ENCODE measurements around the gene RNF213. TPM values are rescaled to one million over a fixed set of nuclear protein-coding genes. Genes with fewer than 3 reads are reported as not detected.

The RNF213 gene
- polyA plus RNA-seq, 1 of the 3 experiments (the other 2 are of a cell fraction): 57.5 TPM

DNA sequence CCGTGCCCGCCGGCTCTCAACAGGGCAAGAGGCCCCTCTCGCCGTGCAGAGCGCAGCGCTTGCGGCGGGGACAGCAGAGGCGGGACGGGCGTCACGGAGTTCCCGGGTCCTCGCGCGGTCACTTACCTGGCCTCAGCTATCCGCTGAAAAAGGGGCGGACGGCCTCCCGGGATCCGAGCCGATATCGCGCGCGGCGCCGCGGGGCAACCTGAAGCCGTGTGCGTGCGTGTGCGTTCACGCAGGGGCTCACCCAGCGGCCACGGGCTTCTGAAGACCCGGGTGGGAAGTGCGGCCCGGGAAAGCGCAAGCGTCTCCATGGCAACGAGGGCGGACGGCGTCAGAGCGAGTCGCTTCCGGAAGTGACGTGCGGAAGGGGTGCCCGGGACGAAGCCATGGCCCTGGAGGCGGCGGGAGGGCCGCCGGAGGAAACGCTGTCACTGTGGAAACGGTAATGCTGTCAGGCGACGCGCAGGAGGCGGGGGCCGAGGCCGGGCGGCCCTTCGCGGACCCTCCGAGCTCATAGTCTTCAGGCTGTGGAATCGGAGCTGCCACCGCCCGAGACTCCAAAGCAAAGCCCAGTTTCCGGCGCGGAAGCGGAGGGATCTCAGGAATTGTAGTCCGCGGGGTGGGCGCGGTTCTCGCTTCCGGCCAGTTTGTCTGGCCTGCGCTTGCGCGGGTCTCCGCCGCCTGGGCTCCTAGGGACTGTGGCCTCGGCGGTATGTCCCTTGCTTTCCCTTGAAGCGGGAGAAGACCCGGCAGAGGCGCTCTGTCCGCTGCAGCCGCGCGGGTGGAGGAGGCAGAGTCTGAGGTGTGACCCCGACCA, 154.4 kb downstream of the RNF213 start, which contains the start of gene ENDOV (continued):
- peak; percentile 86 for TF ChIP-seq MXI1 (IDR thresholded peaks at IDR 0.05; ENCODE audit: low read depth, low read length)
- TF ChIP-seq NRF1 (IDR thresholded peaks at IDR 0.05; ENCODE audit: low read depth, low read length): peak; percentile 98
- TF ChIP-seq SMC3 (IDR thresholded peaks at IDR 0.05; ENCODE audit: low read depth, low read length): no peak
- peak; percentile 84 for TF ChIP-seq MAX (IDR thresholded peaks at IDR 0.05; ENCODE audit: low read depth)
- TF ChIP-seq SIN3A (IDR thresholded peaks at IDR 0.05; ENCODE audit: borderline replicate concordance, low read depth, low read length): peak; percentile 72; the same call in 1 of the 2 replicates
- peak; percentile 74 for TF ChIP-seq PBX3 (IDR thresholded peaks at IDR 0.05)
- TF ChIP-seq TEAD4 (IDR thresholded peaks at IDR 0.05; ENCODE audit: borderline replicate concordance, insufficient read depth): no peak
- TF ChIP-seq FOXJ3 (CRISPR knock-in tag; IDR thresholded peaks at IDR 0.05): peak; percentile 60
- no peak for TF ChIP-seq ZBTB33 (IDR thresholded peaks at IDR 0.05; ENCODE audit: borderline replicate concordance, low read depth)

- no peak for DNase-seq
- Histone ChIP-seq H3K4me1 (ENCODE audit: control insufficient read depth in 1 of 2, insufficient read depth in 2 of 2, low read depth in 1 of 2, low read length in 1 of 2) (peaks cover 5 to 25% of the 10 kb centered on the region in 2 experiments; a peak in 2 of 4 replicates), H2AFZ (ENCODE audit: low read depth) (peak overlapping the region; percentile 80), H3K9ac (peak overlapping the region; percentile 98), H3K4me3 (ENCODE audit: low read depth in 2 of 2, low read length in 1 of 2) (peak overlapping the region; percentile 98 to 99), H3K4me2 (peak overlapping the region; percentile 94), H3K9me2 (no peaks in the 10 kb centered on the region), H3K27ac (ENCODE audit: low read depth in 2 of 2, low read length in 1 of 2) (peak overlapping the region; percentile 99), H3K79me2 (ENCODE audit: insufficient read depth) (peaks cover 48% of the 10 kb centered on the region), H3K9me3 (no peaks in the 10 kb centered on the region), H3K36me3 (replicated peaks in 1 of 2; ENCODE audit: control insufficient read depth in 1 of 2, insufficient read depth in 2 of 2, low read length in 1 of 2) (peaks cover 25 to 28% of the 10 kb centered on the region in 2 experiments), H4K20me1 (ENCODE audit: insufficient read depth) (peaks cover 31% of the 10 kb centered on the region), H3F3A (replicated peaks; ENCODE audit: insufficient read depth) (peaks cover 5% of the 10 kb centered on the region), H3K27me3 (ENCODE audit: insufficient read depth) (no peaks in the 10 kb centered on the region)
- POLR2A ChIA-PET: interaction anchor here (1.2 to 2.3 kb wide), 3 partner anchors 9 to 39 kb away, joined by 5 to 8 read pairs (median 7); no protein-coding TSS in a partner anchor
- CTCF ChIA-PET: interaction anchor here (1.1 to 6.5 kb wide), 7 partner anchors 10 to 566 kb away, joined by 3 to 47 read pairs (median 4); no protein-coding TSS in a partner anchor
- TF ChIP-seq MXI1 (IDR thresholded peaks at IDR 0.05; ENCODE audit: low read depth, low read length) (peak; percentile 29; the same call in 1 of the 2 replicates), FOXJ3 (CRISPR knock-in tag; IDR thresholded peaks at IDR 0.05) (peak; percentile 7; the same call in 1 of the 2 replicates), RXRA (IDR thresholded peaks at IDR 0.05; ENCODE audit: borderline replicate concordance, low read depth) (no peak), CHD2 (IDR thresholded peaks at IDR 0.05; ENCODE audit: low read length, partially characterized antibody) (no peak), SIN3A (IDR thresholded peaks at IDR 0.05; ENCODE audit: borderline replicate concordance, low read depth, low read length) (0 out of 2 replicates have a peak, but pooled peaks have one; percentile 3), MAX (IDR thresholded peaks at IDR 0.05; ENCODE audit: low read depth) (no peak; the same call in 1 of the 2 replicates), FOXM1 (IDR thresholded peaks at IDR 0.05; ENCODE audit: low read depth) (no peak), IRF3 (IDR thresholded peaks at IDR 0.05; ENCODE audit: low read depth, low read length) (no peak)
- 3% methylated on average over 37 of the region's 39 CpGs for WGBS (ENCODE audit: low lambda C conversion rate)
These were observed 155.0 kb downstream of the RNF213 start for GRCh38 chr17:80415626-80416137.

All from SK-N-SH (cell line).